ENCODE data around the gene SUCNR1. TPM values are rescaled to one million over a fixed set of nuclear protein-coding genes. Genes with fewer than 3 reads are reported as not detected.
A peak's percentile ranks its signal among the peaks of the same experiment; 100 is the strongest.

SUCNR1 gene
- total and polyA plus RNA-seq, 2 of the 4 experiments (the other 2 are of a cell fraction), result not detected

DNA sequence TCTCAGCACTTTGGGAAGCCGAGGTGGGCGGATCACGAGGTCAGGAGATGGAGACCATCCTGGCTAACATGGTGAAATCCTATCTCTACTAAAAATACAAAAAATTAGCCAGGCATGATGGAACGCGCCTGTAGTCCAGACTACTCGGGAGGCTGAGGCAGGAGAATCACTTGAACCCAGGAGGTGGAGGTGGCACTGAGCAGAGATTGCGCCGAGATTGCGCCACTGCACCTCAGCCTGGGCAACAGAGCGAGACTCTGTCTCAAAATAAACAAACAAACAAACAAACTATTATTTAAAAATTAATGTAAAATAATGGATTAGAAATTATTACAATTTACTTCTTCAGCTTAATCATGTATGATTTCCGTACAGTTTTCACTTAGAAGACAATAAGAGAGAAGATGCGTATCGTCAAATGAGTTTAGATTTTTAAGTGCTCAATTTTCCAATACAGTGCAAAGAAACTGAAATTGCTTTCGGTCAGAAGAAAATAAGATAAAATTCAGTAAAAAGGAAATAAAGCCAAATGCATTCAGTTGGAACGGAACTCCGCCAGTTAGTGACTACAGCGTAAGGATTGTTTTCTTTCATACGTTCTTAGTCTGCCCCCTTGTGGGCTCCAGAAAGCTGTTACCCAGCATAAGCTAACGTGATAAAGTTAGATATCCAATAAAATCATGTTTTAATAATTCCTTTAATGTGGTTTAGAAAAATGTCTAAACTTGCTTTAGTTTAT, 34.7 kb upstream of the SUCNR1 start:
- BruUV-seq (replicated peaks), result no TSS peak

More for the DNA sequence above, 34.7 kb upstream of the SUCNR1 start:
- H3K36me3 ChIP-seq (ENCODE audit: control insufficient read depth, insufficient read depth, low read length), result no peaks in the 10 kb centered on the region
- H3K18ac ChIP-seq (ENCODE audit: low read depth, low read length), result no peak overlapping the region
- POLR2A ChIA-PET (ENCODE audit: unreplicated experiment), result no interaction called here
- H2BK120ac ChIP-seq (ENCODE audit: low read depth, low read length), result peak overlapping the region; percentile 57
- H4K91ac ChIP-seq (ENCODE audit: insufficient read depth, low read depth, low read length), result peak overlapping the region; percentile 28; the same call in 1 of the 2 replicates
- no peak overlapping the region for H3K27ac ChIP-seq (ENCODE audit: insufficient read depth, low read length)
- TF ChIP-seq RFX5 (IDR thresholded peaks at IDR 0.05; ENCODE audit: low read depth, low read length) (no peak), NFE2L2 (IDR thresholded peaks at IDR 0.05; ENCODE audit: low read depth, low read length) (no peak), CEBPB (IDR thresholded peaks at IDR 0.05; ENCODE audit: low read depth, low read length) (no peak), CTCF (conservative IDR thresholded peaks at IDR 0.05; ENCODE audit: low read depth, low read length) (peak; percentile 89), CHD1 (IDR thresholded peaks at IDR 0.05; ENCODE audit: low read depth, low read length) (no peak), USF2 (IDR thresholded peaks at IDR 0.05; ENCODE audit: low read depth, low read length) (no peak), MXI1 (IDR thresholded peaks at IDR 0.05; ENCODE audit: borderline replicate concordance, low read depth, low read length) (no peak), FOS (IDR thresholded peaks at IDR 0.05; ENCODE audit: low read depth, low read length) (no peak), SMC3 (IDR thresholded peaks at IDR 0.05; ENCODE audit: low read depth, low read length) (peak; percentile 90), BHLHE40 (IDR thresholded peaks at IDR 0.05; ENCODE audit: low read depth, low read length) (no peak), RAD21 (IDR thresholded peaks at IDR 0.05; ENCODE audit: low read length) (peak; percentile 87), POLR2A (IDR thresholded peaks at IDR 0.05; ENCODE audit: low read depth, low read length) (no peak)
- TF ChIP-seq, protein P1, sequence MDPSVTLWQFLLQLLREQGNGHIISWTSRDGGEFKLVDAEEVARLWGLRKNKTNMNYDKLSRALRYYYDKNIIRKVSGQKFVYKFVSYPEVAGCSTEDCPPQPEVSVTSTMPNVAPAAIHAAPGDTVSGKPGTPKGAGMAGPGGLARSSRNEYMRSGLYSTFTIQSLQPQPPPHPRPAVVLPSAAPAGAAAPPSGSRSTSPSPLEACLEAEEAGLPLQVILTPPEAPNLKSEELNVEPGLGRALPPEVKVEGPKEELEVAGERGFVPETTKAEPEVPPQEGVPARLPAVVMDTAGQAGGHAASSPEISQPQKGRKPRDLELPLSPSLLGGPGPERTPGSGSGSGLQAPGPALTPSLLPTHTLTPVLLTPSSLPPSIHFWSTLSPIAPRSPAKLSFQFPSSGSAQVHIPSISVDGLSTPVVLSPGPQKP (IDR thresholded peaks at IDR 0.05; ENCODE audit: borderline replicate concordance, low read depth, low read length), result no peak
- H3K9me3 ChIP-seq (ENCODE audit: control insufficient read depth, insufficient read depth, low read length), result no peaks in the 10 kb centered on the region
- H4K20me1 ChIP-seq (ENCODE audit: insufficient read depth, low read length), result no peaks in the 10 kb centered on the region
- WGBS, 2 experiments (ENCODE audit: extremely low coverage in 2 of 2, insufficient read length in 1 of 2), result 0% methylated on average over 1 of the region's 19 CpGs; no CpG with 5 or more reads in 1 of the 2 experiments
- no peak overlapping the region for H3K9ac ChIP-seq (ENCODE audit: low read depth, low read length)
- no peak overlapping the region for H3K14ac ChIP-seq (replicated peaks; ENCODE audit: low read depth, low read length)
- no peak overlapping the region for H3K56ac ChIP-seq (ENCODE audit: extremely low read depth, insufficient read depth, low read length)
- peak overlapping the region; percentile 53 for H2BK5ac ChIP-seq (ENCODE audit: low read depth, low read length, poor library complexity, severe bottlenecking)
- no peak overlapping the region for H4K8ac ChIP-seq (ENCODE audit: low read depth in 2 of 2, low read length in 2 of 2)
- no peaks in the 10 kb centered on the region for H3K27me3 ChIP-seq (ENCODE audit: control insufficient read depth, insufficient read depth, low read length)
- H3K9me1 ChIP-seq (ENCODE audit: insufficient read depth, low read length), result peaks cover 6% of the 10 kb centered on the region; the same call in 1 of the 2 replicates
- H3K4me1 ChIP-seq (ENCODE audit: control insufficient read depth, insufficient read depth, low read length), result peaks cover 10% of the 10 kb centered on the region
- H3K79me1 ChIP-seq (ENCODE audit: low read depth in 1 of 2, low read length in 2 of 2), result no peaks in the 10 kb centered on the region
- H2AK9ac ChIP-seq (replicated peaks; ENCODE audit: low read depth, low read length, poor library complexity), result no peak overlapping the region
- dilution Hi-C loops (cut with HindIII; ENCODE audit: low sequenced_read_pairs, unreplicated experiment), result no loop called here
- ATAC-seq (ENCODE audit: low read depth) (peak; percentile 74), DNase-seq (peak; percentile 88)
- CTCF ChIA-PET, result interaction anchor here (0.6 to 2.4 kb wide), 8 partner anchors 23 to 546 kb away, joined by 3 to 8 read pairs (median 3); no protein-coding TSS in a partner anchor
- H2BK20ac ChIP-seq (ENCODE audit: low read depth, low read length), result peak overlapping the region; percentile 55; the same call in 1 of the 2 replicates
- intact Hi-C loops (cut with micrococcal nuclease), result loop anchor here (1.0 to 5.0 kb wide), 5 partner anchors 80 to 548 kb away; no protein-coding TSS in a partner anchor
- in situ Hi-C loops (cut with MboI; ENCODE audit: low sequenced_read_pairs), result loop anchor here (10.0 kb wide), 1 partner anchor 544 kb away; no protein-coding TSS in a partner anchor
- no peak overlapping the region for H2AK5ac ChIP-seq (ENCODE audit: low read depth, low read length)
- H2AFZ ChIP-seq (replicated peaks; ENCODE audit: low read length, poor library complexity), result no peak overlapping the region
- H2BK15ac ChIP-seq (ENCODE audit: low read depth, low read length), result no peak overlapping the region
- no peak overlapping the region for H4K5ac ChIP-seq (ENCODE audit: low read depth, low read length)
- H3K4me2 ChIP-seq (ENCODE audit: low read depth, low read length), result no peak overlapping the region
- H3K4ac ChIP-seq (ENCODE audit: low read depth, low read length), result peak overlapping the region; percentile 52; the same call in 1 of the 2 replicates
- no peak overlapping the region for H3K4me3 ChIP-seq (ENCODE audit: insufficient read depth, low read depth, low read length)
- no peak overlapping the region for H3K23ac ChIP-seq (ENCODE audit: low read depth, low read length)

Measured in IMR-90 (cell line).